HG03103 (cell line): ENCODE measurements around the gene CNKSR3.

ENCODE experiments used
- ATAC-seq: cut with Tn5 transposase; IDR thresholded peaks from one replicate; pipeline ENCODE4 v1.9.1; 2021; ENCODE audit warnings: low read depth; ENCODE audit not compliant: unreplicated experiment

CNKSR3 gene

DNA sequence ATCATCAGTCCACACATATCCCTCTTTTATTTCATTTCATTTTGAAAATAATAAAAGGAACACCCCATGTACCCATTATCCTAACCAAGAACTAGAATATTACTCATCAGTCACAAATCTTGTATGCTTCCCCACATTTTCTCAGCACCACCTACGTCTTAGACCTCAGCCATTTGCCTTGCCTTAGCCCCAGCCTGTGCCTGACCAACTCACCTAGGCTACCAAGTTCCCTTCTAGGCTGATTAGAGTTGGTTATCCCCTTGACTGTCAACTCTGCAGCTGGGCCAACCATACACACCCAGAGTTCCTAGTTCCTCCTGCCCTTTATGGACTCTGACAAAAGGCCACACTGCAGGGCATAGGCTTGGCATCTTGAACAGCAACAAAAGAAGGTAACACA is 120.5 kb downstream of the CNKSR3 start:
- no peak for ATAC-seq

DNA sequence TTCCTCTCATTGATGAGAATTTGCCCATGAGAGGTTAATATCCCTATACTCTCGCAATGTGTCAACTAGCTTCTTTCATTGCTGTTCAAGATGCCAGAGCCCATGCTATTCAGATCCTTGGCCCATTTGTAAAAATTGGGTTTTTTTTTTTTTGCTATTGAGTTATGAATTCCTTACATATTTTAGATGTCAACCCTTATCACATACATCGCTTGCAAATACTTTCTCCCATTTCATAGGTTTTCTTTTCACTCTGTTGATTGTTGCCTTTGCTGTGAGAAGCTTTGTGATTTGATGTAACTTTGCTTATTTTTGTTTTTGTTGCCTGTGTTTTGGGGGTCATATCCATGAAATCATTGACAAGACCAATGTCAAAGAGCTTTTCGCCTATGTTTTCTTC is 121.7 kb downstream of the CNKSR3 start:
- no peak for ATAC-seq

DNA sequence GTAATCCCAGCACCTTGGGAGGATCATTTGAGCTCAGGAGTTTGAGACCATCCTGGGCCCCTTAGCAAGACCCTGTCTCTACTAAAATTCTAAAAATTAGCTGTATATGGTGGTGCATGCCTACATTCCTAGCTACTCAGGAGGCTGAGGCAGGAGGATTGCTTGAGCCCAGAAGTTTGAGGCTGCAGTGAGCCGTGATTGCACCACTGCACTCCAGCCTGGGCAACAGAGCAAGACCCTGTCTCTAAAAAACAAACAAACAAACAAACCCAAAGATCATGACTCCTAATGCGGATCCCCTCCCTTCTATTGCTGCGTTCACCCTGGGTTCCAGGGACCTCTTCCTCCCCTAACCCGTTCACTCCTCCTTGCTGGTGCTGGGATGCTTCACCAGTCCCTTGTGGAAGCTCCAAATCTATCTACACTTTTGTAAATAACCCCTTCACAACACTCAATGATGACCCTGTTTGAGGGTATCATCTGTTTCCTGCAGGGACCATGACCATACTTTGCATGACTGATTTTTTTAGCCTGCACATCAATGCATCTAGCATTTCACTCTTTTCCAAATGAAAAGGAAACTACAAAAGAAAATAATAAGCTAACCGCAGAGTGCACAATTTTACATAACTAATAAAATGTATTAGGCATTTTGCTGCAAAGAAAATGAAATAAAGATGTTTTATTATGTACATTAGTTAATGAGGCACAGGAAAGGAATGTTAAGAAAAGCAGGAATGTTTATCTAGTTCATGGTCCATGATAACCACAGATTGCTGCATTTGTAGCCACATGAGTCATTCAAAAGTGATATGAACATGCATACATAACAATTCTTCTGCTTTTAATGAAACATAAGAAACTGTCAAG is 123.4 kb downstream of the CNKSR3 start:
- no peak for ATAC-seq

DNA sequence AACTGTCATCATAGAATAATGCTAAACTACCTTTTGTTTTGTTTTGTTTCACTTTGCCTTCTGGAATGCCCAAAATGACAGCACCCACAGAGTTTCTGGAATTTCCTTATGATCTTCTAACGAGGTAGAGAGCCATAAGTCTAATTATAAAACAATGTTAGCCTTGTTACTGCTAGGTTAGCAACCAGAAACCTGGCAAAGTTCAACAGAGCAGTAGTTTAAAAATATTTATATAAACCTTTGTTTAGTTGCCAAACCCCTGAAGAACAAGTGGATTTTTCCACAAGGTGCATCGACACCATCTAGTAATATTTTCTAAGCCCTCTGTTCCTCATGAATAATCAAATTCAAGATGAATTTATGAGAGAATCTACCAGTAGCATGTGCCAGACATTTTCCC is 126.3 kb downstream of the CNKSR3 start:
- no peak for ATAC-seq

DNA sequence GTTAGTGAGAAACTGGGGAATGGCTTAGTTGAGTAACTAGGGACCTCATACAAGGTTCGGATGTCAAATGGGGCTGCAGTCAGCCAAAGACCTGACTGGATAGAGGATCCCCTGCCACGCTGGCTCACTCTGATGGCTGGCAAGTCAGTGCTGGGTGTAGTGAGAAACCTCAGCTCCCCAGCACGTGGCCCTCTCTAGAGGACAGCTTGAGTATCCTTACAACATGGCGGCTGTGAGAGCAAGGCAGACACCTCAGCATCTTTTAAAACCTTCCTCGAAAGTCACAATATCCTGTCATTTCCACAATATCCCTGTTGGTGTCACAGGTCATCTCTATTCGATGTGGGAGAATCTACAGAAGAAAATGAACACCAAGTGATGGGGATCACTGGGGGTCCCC is 127.2 kb downstream of the CNKSR3 start:
- ATAC-seq, result no peak

DNA sequence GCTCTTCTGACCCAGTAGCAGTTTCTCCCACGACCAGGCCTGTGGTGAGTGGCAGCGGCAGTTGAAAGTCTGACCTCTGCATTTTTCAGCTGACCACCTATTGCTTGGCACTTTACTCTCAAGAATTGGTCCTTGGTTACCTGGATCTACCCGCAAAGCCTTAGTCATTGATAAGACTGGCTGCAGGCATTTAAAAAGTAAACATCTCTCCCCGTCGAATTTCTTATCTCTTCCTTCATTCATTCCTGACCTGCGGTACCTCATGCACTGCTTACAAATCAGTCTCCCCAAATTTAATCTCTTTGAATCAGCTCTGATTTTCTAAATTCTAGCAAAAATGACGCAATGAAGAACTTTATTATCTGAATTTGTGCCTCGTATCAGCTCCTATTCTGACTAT is 127.7 kb downstream of the CNKSR3 start:
- no peak for ATAC-seq

DNA sequence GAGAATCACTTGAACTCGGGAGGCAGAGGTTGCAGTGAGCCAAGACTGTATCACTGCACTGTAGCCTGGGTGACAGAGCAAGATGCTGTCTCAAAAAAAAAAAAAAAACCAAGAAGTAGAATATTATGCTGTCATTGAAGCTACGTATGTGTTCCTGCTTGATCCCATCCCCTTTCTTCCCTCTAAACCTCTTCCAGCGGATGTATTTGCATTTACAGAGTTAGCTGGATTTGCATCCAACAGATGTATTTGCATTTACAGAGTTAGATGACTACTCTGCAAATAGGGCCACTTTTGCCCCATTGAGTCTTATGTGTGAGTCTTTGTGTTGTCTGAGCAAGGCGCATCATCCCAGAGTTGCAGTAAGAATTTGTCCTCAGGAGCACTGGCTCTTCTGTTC is 128.9 kb downstream of the CNKSR3 start:
- no peak for ATAC-seq

DNA sequence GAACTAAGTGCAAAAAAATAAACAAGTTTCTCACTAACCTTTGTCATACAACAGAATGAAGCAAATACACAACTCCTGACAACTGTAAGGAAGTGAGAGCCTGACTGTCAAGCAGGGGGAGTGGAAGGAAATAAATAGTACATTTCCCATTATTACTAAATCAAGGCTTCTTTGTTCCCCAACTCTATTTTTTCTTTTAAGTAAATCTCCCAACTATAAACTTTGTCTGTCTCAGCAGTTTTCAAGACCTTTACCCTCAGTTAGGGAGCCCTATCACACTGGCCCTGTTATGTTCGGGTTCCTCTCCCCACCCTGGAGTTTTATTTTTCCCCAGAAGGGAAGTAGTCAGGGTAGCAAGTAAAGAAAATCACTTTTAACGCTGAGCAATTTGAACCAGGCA is 129.7 kb downstream of the CNKSR3 start:
- no peak for ATAC-seq

DNA sequence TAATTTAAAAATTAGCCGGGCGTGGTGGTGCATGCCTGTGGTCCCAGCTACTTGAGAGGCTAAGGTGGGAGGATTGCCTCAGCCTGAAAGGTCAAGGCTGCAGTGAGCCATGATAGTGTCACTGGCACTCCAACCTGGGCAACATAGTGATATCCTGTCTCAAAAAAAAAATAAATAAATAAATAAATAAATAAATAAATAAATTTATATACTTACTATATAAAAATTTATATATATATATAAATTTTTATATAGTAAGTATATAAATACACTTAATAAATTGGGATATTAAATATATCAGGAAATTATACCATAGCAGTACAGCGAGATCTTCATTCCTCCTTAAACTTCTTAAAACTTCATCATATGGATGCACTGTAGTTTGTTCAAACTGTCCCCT is 130.9 kb downstream of the CNKSR3 start:
- no peak for ATAC-seq

DNA sequence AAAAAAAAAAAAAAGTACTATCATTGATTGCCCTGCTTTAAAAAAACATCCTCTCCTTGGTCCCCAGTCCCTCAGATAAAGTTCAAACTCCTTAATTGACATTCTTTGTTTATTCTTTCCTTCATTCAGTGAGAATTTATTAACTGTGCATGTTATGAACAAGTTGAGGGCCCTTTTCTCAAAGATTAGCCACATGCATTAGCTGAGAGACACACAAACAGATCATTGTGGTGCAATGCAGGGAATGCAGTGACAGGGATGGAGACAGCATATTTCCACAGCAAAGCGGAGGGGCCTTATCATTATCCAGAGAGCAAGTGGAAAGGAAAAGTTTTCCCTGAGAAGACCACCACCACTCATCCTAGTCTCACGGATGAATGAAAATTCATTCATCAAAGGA is 132.0 kb downstream of the CNKSR3 start:
- ATAC-seq, result no peak

DNA sequence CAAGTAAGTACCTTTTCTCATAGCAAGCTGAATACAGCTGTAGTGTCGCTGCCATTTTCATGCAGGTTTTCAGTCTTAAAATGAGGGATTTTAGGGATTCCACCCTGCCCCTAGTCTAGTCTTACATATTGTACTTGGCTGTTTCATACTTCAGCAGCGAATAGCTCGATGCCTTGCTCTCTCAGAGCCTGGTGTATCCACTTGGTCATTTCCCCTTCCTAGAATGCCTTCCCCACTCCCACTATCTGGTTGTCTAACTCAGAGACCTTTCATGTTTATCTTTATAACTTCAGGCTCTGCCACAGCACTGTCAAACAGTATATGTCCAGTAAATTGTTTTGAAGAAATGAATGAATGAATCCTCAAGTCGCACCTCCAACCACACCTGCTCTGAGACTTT is 132.8 kb downstream of the CNKSR3 start:
- ATAC-seq, result no peak

DNA sequence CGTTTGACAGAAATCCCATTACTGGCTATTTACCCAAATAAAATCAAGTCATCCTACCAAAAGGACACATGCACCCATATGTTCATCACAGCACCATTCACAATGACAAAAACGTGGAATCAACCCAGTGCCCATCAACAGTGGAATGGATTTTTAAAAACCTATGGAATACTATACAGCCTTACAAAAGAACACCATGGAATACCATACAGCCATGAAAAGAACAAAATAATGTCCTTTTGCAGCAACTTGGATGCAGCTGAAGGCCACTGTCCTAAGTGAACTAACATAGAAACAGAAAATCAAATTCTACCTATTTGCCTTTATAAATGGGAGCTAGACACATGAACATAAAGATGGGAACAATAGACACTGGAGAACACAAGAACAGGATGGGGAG is 136.5 kb downstream of the CNKSR3 start:
- no peak for ATAC-seq

DNA sequence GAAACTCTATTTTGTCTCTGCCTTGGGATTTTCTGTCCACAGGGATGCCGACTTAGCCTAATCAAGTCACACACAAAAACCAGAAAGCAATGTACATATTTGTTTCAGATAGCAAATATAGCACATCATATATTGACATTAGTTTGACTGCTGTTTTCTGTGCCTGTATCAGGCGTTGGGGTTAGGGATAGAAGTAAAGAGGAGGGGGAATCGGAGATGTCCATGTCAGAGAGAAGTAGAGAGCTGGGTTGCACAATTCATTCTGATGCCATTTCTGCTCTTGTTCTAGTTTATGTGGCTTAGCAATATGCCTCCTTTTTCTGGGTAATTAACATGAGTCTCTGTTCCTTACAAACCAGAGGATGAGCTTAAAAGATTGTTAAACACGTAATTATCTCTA is 139.2 kb downstream of the CNKSR3 start:
- ATAC-seq, result no peak

DNA sequence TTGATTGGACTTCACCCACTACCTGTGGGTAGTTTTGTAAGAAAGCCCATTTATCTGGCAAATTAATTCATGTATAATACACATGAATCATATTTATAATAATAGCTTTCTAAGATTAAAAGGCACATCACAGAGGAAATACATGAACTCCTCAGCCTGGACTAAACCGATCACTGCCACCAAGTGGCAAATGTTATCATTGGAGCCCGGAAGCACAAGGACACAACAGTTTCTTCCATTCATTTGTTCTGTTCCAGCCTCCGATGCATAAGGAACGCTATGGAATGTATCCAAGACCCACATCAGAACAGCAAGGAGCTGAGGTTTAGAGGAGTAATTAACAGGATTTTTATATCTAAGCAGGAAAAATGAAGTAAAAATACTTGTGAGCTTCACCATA is 139.9 kb downstream of the CNKSR3 start:
- ATAC-seq, result peak; percentile 59

DNA sequence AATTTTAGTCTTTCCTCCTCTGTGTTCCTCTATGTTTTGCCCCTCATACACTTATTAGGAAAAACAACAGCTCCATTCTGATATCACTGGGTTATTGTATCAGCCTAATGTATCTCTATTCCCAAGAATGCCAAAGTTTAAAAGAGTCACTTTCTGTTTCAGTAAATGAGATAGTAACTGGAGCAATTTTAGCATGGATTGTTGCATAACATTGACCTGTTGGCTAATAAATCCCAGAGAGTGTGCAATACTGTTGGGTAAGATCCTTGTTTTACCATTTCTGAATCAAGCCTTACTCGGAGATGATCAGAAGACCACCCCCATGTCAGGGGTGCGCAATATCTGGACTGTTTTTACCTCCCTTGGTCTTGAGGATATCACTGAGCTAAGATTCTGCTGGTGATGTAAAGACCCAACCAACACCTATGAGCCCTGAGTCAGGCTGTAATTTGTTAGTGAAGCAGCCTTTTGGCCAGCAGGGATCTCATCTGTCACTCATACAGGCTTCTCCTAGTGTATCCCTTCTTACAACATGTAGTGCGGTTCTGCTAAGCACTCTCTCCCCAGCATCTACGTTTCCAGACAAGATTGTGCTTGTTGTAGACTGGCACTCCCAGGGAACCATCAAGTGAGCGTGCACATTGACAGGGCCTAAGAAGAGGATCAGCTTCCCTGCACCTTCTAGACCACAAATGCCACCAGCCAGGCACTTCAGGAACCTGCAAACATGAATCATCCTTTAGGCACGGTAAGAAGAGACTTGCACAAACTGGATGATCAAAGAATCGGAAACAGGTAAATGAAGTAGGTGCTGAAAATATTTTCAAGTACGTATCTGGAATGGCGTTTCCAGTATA is 142.4 kb downstream of the CNKSR3 start:
- no peak for ATAC-seq

DNA sequence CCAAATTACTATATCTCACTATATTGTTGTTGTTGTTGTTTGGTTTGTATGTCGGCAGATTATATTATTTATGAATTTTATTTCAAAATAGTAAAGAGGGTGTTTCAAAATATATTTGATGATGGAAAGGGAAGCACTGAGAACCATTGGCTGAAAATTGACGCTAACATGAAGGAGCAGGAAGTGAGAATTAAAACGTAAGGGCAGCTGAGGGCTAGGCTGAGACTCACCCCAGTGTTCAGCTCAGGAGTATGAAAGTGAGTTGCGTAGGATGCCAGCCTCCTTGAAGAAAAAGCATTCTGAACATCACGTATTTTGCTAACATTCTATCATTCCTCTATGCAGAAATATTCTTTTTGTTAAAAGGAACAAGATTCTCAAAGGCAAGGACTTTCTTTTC is 143.1 kb downstream of the CNKSR3 start:
- no peak for ATAC-seq

DNA sequence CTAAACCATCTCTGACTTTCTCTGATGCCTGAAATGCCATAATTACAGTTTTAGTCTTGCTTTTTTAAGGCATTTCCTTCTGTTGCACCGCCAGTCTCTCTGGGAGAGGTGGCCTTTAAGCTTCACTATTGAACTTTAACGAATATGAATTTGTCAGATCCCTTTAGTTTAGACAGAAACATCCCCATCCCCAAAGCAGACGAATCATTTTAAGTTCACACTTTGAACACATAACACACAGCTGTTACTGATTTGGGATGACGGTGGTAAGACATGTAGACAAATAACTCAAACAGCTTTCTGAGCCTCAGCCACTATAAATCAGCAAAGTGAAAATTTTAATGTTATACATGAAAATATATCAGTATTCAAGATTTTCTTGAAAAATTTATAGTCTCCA is 146.7 kb downstream of the CNKSR3 start:
- no peak for ATAC-seq

DNA sequence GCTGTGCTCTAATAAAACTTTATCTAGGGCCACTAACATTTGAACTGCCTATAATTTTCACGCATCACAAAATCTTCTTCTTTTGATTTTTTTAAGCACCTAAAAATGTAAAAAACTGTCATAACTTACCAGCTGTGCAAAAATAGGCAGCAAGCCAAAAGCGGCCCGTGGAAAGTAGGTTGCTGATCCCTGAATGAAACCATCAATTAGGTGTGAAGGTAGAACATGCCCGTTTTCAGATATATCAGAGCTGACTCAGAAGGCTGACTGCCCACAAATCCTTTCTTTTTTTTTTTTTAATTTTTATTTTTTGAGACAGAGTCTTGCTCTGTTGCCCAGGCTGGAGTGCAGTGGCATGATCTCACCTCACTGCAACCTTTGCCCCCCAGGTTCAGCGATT is 149.0 kb downstream of the CNKSR3 start:
- ATAC-seq, result no peak

DNA sequence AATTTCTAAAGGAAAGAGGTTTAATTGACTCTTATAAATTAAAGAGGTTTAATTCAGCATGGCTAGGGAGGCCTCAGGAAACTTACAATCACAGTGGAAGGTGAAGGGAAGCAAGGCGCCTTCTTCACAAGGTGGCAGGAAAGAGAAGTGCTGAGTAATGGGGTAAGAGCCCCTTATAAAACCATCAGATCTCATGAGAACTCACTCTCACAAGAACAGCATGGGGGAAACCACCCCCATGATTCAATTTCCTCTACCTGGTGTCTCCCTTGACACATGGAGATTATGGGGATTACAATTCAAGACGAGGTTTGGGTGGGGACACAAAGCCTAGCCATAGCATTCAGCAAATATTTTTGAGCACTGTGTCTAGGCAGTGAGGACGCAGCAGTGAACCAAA is 150.0 kb downstream of the CNKSR3 start:
- ATAC-seq, result no peak

DNA sequence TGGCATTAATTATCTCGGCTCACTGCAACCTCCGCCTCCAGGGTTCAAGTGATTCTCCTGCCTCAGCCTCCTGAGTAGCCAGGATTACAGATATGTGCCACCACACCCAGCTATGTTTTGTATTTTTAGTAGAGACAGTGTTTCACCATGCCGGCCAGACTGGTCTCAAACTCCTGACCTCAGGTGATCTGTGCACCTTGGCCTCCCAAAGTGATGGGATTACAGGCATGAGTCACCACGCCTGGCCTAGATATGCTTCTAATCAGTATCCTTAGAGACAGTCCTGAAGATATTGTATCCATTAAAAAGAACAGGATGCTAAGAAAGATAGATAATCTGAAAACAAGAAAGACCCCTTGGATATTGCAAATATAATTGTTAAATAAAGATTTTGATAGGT is 150.8 kb downstream of the CNKSR3 start:
- no peak for ATAC-seq

DNA sequence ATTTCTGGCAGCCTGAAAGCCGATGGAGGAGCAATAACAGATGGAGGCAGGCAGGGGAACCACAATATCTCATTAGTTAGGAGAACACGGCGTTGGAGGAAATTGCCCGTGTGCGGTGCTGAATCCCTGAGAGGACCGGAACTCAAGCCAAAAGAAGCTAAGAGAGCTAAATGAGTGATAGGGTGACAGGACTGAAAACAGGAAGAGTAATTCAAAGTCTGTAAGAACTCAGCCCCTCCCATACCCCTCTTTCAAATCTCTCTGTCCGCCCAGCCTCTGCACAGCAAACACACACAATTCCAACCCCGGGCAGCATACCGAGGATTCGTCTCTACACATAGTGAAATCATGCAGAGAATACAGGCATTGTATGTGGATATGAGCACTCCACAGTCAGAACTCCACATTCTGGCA is 151.3 kb downstream of the CNKSR3 start:
- no peak for ATAC-seq

DNA sequence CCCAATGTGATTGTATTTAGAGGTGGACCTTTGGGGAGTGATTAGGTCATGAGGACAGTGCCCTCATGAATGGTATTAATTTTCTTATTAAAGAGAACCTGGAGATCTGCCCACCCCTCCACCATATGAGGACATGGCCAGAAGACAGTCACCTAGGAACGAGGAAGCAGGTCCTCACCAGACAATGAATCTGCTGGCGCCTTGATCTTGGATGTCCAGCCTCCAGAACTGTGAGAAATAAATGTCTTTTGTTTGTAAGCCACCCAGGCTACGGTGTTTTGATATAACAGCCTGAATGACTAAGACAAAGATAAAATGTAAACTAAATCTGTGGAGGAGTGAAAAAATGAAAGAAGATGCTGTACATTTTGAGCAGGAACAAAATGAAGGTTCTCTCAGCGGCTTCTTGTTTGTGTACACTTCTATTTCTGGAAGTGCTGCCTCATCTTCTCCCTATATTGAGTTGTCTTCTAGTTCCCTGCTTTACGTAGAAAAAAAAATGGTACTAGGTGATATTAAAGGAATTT is 152.4 kb downstream of the CNKSR3 start:
- ATAC-seq, result no peak
